ENCODE measurements around the gene IP6K3.

Gene IP6K3

DNA sequence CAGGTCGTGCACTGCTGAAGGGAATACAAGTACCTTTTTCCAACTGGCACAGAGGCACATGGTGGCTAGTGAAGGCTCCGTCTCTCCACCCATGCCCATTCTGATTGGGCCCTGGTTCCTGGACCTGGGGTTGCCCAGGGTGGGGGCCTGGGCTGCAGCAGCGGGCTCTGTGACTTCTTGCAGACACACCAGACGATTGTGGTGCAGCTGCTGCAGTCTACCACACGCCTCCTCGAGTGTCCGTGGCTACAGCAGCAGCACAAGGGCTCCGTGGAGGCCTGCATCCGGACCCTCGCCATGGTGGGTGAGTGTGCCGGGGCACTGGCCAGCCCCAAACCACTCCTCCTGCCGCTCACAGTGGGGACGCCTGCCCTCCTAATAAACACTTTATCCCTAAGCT is 64.4 kb downstream of the IP6K3 start:
- H3K4me1 ChIP-seq (ENCODE audit: control insufficient read depth, low read length) = peaks cover 10% of the 10 kb centered on the region
- H3K9me3 ChIP-seq (ENCODE audit: control insufficient read depth, insufficient read depth, low read length) = no peaks in the 10 kb centered on the region
- H3K27ac ChIP-seq (ENCODE audit: low read depth, low read length) = no peak overlapping the region
- peaks cover 98% of the 10 kb centered on the region for H3K36me3 ChIP-seq (ENCODE audit: control insufficient read depth, low read length)
- no peaks in the 10 kb centered on the region for H3F3A ChIP-seq (ENCODE audit: control insufficient read depth, insufficient read depth)
- TF ChIP-seq EZH2phosphoT487 (IDR thresholded peaks at IDR 0.05; ENCODE audit: borderline replicate concordance, low read length) = no peak
- no peak for TF ChIP-seq CTCF (IDR thresholded peaks at IDR 0.05; ENCODE audit: low read depth, low read length, poor library complexity, severe bottlenecking)
- H3K4me2 ChIP-seq (ENCODE audit: low read length) = no peak overlapping the region
- H3K27me3 ChIP-seq (ENCODE audit: control insufficient read depth, low read length) = no peaks in the 10 kb centered on the region
- H4K20me1 ChIP-seq (ENCODE audit: control insufficient read depth, insufficient read depth, low read depth, low read length) = no peaks in the 10 kb centered on the region
- H3K9me2 ChIP-seq (replicated peaks; ENCODE audit: control insufficient read depth, low read length) = no peaks in the 10 kb centered on the region
- no peak overlapping the region for H3K4me3 ChIP-seq (ENCODE audit: low read length)
- H3K79me2 ChIP-seq (ENCODE audit: control insufficient read depth, low read length) = no peaks in the 10 kb centered on the region

GRCh38 chr6:33679761-33680160 is 66.9 kb downstream of the IP6K3 start:
- H3F3A ChIP-seq (ENCODE audit: control insufficient read depth, insufficient read depth) = no peaks in the 10 kb centered on the region
- no peak overlapping the region for H3K4me2 ChIP-seq (ENCODE audit: low read length)
- H3K27ac ChIP-seq (ENCODE audit: low read depth, low read length) = no peak overlapping the region
- no peak for TF ChIP-seq EZH2phosphoT487 (IDR thresholded peaks at IDR 0.05; ENCODE audit: borderline replicate concordance, low read length)
- H3K4me1 ChIP-seq (ENCODE audit: control insufficient read depth, low read length) = peaks cover 10% of the 10 kb centered on the region
- H3K36me3 ChIP-seq (ENCODE audit: control insufficient read depth, low read length) = peaks cover 95% of the 10 kb centered on the region
- H3K4me3 ChIP-seq (ENCODE audit: low read length) = no peak overlapping the region
- H3K9me2 ChIP-seq (replicated peaks; ENCODE audit: control insufficient read depth, low read length) = no peaks in the 10 kb centered on the region
- H3K27me3 ChIP-seq (ENCODE audit: control insufficient read depth, low read length) = no peaks in the 10 kb centered on the region
- H3K79me2 ChIP-seq (ENCODE audit: control insufficient read depth, low read length) = no peaks in the 10 kb centered on the region
- H4K20me1 ChIP-seq (ENCODE audit: control insufficient read depth, insufficient read depth, low read depth, low read length) = no peaks in the 10 kb centered on the region
- no peaks in the 10 kb centered on the region for H3K9me3 ChIP-seq (ENCODE audit: control insufficient read depth, insufficient read depth, low read length)

DNA sequence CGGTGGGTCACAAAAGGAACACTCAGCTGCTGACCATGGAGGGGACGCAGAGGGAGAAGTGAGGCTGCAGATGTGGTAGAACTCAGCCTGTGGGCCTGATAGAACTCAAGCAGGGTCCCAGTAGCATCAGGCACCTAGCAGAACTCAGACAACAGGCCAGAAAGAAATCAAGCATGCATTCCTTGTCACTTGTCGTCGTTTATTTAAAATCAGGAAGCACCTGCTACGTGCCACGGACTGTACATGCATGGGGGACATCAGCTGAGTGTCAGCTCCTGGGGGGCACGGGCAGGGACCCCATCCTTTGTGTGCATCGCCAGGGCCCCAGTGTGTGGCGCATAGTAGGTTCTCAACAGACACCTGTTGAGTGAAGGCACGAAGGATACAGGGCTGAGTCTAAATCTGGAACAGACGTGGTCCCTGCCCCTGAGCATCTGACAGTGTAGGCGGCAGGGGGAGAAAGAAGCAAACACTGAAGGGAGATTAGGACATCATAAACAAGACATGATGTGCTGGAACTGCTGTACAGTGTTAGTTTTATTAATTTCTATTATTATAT is 67.7 kb downstream of the IP6K3 start:
- Histone ChIP-seq H3F3A (ENCODE audit: control insufficient read depth, insufficient read depth) (no peaks in the 10 kb centered on the region), H3K9me3 (ENCODE audit: control insufficient read depth, insufficient read depth, low read length) (no peaks in the 10 kb centered on the region), H3K9me2 (replicated peaks; ENCODE audit: control insufficient read depth, low read length) (no peaks in the 10 kb centered on the region), H3K4me2 (ENCODE audit: low read length) (no peak overlapping the region), H3K4me1 (ENCODE audit: control insufficient read depth, low read length) (peaks cover 10% of the 10 kb centered on the region), H3K27ac (ENCODE audit: low read depth, low read length) (peak overlapping the region; percentile 29), H3K36me3 (ENCODE audit: control insufficient read depth, low read length) (peaks cover 95% of the 10 kb centered on the region), H4K20me1 (ENCODE audit: control insufficient read depth, insufficient read depth, low read depth, low read length) (no peaks in the 10 kb centered on the region), H3K4me3 (ENCODE audit: low read length) (no peak overlapping the region), H3K79me2 (ENCODE audit: control insufficient read depth, low read length) (no peaks in the 10 kb centered on the region), H3K27me3 (ENCODE audit: control insufficient read depth, low read length) (no peaks in the 10 kb centered on the region)
- TF ChIP-seq CTCF (IDR thresholded peaks at IDR 0.05; ENCODE audit: low read depth, low read length, poor library complexity, severe bottlenecking) (no peak), EZH2phosphoT487 (IDR thresholded peaks at IDR 0.05; ENCODE audit: borderline replicate concordance, low read length) (no peak)

GRCh38 chr6:33678233-33678931 is 68.3 kb downstream of the IP6K3 start:
- TF ChIP-seq EZH2phosphoT487 (IDR thresholded peaks at IDR 0.05; ENCODE audit: borderline replicate concordance, low read length) (no peak), CTCF (IDR thresholded peaks at IDR 0.05; ENCODE audit: low read depth, low read length, poor library complexity, severe bottlenecking) (no peak)
- Histone ChIP-seq H3K9me3 (ENCODE audit: control insufficient read depth, insufficient read depth, low read length) (no peaks in the 10 kb centered on the region), H3K4me2 (ENCODE audit: low read length) (no peak overlapping the region), H3K9me2 (replicated peaks; ENCODE audit: control insufficient read depth, low read length) (no peaks in the 10 kb centered on the region), H3F3A (ENCODE audit: control insufficient read depth, insufficient read depth) (no peaks in the 10 kb centered on the region), H3K27me3 (ENCODE audit: control insufficient read depth, low read length) (no peaks in the 10 kb centered on the region), H4K20me1 (ENCODE audit: control insufficient read depth, insufficient read depth, low read depth, low read length) (no peaks in the 10 kb centered on the region), H3K4me3 (ENCODE audit: low read length) (no peak overlapping the region), H3K36me3 (ENCODE audit: control insufficient read depth, low read length) (peaks cover 95% of the 10 kb centered on the region), H3K79me2 (ENCODE audit: control insufficient read depth, low read length) (no peaks in the 10 kb centered on the region), H3K27ac (ENCODE audit: low read depth, low read length) (peak overlapping the region; percentile 29), H3K4me1 (ENCODE audit: control insufficient read depth, low read length) (peaks cover 10% of the 10 kb centered on the region)

Measured in DOHH2 (cell line).